DND-41 (cell line): ENCODE data around the gene LSG1.

Experiments used
- ATAC-seq: fragments of 200-7000 bp; cut with Tn5 transposase; 3 replicates; pipeline ENCODE4 v1.9.1; 2021; ENCODE audit warnings: low read depth; ENCODE audit not compliant: insufficient read depth
- DNase-seq: peaks from one replicate; pipeline ENCODE4 v3.0.0-alpha.2; 2020
- H2AFZ ChIP-seq: 2 replicates; pipeline ENCODE4 v1.6.0; 2012; ENCODE audit warnings: low read depth, low read length
- H3K27ac ChIP-seq: 2 replicates; pipeline ENCODE4 v1.5.1; 2012; ENCODE audit warnings: low read length, inconsistent platforms
- H3K27me3 ChIP-seq: fragments of 200-600 bp; sonication (generic); 2 replicates; pipeline ENCODE4 v1.6.0; 2012; ENCODE audit warnings: low read length, mild to moderate bottlenecking, inconsistent platforms; ENCODE audit not compliant: insufficient read depth, poor library complexity
- H3K36me3 ChIP-seq: 2 replicates; pipeline ENCODE4 v1.5.1; 2012; ENCODE audit warnings: low read length, inconsistent platforms; ENCODE audit not compliant: insufficient read depth
- H3K4me1 ChIP-seq: 2 replicates; pipeline ENCODE4 v1.5.1; 2012; ENCODE audit warnings: mild to moderate bottlenecking, low read length; ENCODE audit not compliant: insufficient read depth
- H3K4me2 ChIP-seq: 2 replicates; pipeline ENCODE4 v1.6.0; 2012; ENCODE audit warnings: mild to moderate bottlenecking, moderate library complexity, low read length, inconsistent platforms; ENCODE audit not compliant: insufficient read depth
- H3K4me3 ChIP-seq, 2 experiments: fragments of 200-600 bp in 1 of 2; shearing (Covaris generic) in 1 of 2; 2 replicates each; pipeline ENCODE4 v1.5.1; 2012 to 2016; ENCODE audit warnings: inconsistent platforms in 2 of 2, low read length in 2 of 2, mild to moderate bottlenecking in 2 of 2, low read depth in 1 of 2, moderate library complexity in 1 of 2
- H3K79me2 ChIP-seq: 2 replicates; pipeline ENCODE4 v1.6.0; 2012; ENCODE audit warnings: low read length, inconsistent platforms; ENCODE audit not compliant: insufficient read depth
- H3K9ac ChIP-seq: 2 replicates; pipeline ENCODE4 v1.6.0; 2012; ENCODE audit warnings: low read depth, mild to moderate bottlenecking, inconsistent platforms, low read length, moderate library complexity
- H3K9me3 ChIP-seq: 2 replicates; pipeline ENCODE4 v1.5.1; 2012; ENCODE audit warnings: low read length, moderate library complexity, mild to moderate bottlenecking, inconsistent platforms; ENCODE audit not compliant: insufficient read depth, severe bottlenecking
- H4K20me1 ChIP-seq: 2 replicates; pipeline ENCODE4 v1.6.0; 2012; ENCODE audit warnings: low read length; ENCODE audit not compliant: insufficient read depth
- EZH2 ChIP-seq: IDR thresholded peaks from 3 replicates; pipeline ENCODE4 v1.6.1; 2012; ENCODE audit warnings: borderline replicate concordance, low read depth, mild to moderate bottlenecking, moderate library complexity, low read length, inconsistent platforms; ENCODE audit not compliant: severe bottlenecking
- TF ChIP-seq, protein P1 (sequence below): IDR thresholded peaks from 2 replicates; pipeline ENCODE4 v1.5.1; 2012; ENCODE audit warnings: borderline replicate concordance, low read length, moderate library complexity, mild to moderate bottlenecking; ENCODE audit not compliant: poor library complexity, severe bottlenecking; ENCODE audit errors: extremely low read depth

The LSG1 gene

DNA sequence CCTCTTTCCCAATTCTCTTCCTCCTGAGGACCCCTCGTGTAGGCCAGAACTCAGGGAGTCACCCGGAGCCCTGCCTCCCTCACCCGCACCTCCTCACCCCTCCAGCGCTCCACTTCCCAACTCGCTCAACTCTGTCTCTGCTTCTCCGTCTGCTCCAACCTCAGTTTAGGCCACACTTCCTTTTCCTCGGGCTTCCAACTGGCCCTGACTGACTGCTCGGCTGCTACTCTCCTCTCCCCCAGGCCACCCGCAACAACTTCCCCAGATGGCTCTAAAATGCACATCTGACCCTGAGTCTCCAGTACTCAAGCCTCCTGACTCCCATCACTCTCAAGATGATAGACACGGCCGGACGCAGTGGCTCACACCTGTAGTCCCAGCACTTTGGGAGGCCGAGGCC is 62.4 kb downstream of the LSG1 start:
- TF ChIP-seq, protein P1, sequence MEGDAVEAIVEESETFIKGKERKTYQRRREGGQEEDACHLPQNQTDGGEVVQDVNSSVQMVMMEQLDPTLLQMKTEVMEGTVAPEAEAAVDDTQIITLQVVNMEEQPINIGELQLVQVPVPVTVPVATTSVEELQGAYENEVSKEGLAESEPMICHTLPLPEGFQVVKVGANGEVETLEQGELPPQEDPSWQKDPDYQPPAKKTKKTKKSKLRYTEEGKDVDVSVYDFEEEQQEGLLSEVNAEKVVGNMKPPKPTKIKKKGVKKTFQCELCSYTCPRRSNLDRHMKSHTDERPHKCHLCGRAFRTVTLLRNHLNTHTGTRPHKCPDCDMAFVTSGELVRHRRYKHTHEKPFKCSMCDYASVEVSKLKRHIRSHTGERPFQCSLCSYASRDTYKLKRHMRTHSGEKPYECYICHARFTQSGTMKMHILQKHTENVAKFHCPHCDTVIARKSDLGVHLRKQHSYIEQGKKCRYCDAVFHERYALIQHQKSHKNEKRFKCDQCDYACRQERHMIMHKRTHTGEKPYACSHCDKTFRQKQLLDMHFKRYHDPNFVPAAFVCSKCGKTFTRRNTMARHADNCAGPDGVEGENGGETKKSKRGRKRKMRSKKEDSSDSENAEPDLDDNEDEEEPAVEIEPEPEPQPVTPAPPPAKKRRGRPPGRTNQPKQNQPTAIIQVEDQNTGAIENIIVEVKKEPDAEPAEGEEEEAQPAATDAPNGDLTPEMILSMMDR, result no peak
- peak; percentile 21; the same call in 1 of the 3 replicates for ATAC-seq
- peaks cover 24% of the 10 kb centered on the region for H3K36me3 ChIP-seq
- no peak overlapping the region for H3K27ac ChIP-seq
- H3K9ac ChIP-seq, result no peak overlapping the region
- H3K79me2 ChIP-seq, result no peaks in the 10 kb centered on the region
- H3K4me3 ChIP-seq, result no peak overlapping the region
- no peaks in the 10 kb centered on the region for H3K27me3 ChIP-seq
- H3K4me2 ChIP-seq, result no peak overlapping the region
- no peaks in the 10 kb centered on the region for H3K9me3 ChIP-seq
- no peak for DNase-seq
- no peaks in the 10 kb centered on the region for H4K20me1 ChIP-seq
- H3K4me1 ChIP-seq, result no peaks in the 10 kb centered on the region
- no peak overlapping the region for H2AFZ ChIP-seq

DNA sequence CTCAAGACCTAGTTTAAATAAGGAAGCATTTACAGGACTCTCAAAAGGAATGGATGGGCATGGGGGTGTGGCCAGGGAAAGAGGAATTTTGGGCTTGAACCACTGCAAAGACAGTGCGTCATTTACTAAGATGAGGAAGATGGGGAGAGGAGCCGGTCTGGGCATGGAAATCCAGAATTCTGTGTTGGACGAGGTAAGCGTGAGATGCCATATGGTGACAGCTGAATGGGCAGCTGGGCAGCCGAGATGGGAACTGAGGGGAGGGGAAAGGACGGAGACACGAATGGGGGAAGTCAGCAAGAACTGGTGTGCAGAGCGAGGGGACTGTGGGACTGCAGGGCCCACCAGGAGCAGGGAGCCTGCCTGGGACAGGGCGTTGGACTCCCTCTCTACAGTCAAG is 63.0 kb downstream of the LSG1 start:
- Histone ChIP-seq H2AFZ (no peak overlapping the region), H3K4me3 (no peak overlapping the region), H3K9ac (no peak overlapping the region), H3K9me3 (no peaks in the 10 kb centered on the region), H3K4me2 (no peak overlapping the region), H3K4me1 (no peaks in the 10 kb centered on the region), H3K36me3 (peaks cover 24% of the 10 kb centered on the region), H3K79me2 (no peaks in the 10 kb centered on the region), H3K27ac (no peak overlapping the region), H4K20me1 (no peaks in the 10 kb centered on the region), H3K27me3 (no peaks in the 10 kb centered on the region)
- no peak for TF ChIP-seq EZH2
- TF ChIP-seq, protein P1, result no peak
- ATAC-seq, result no peak
- DNase-seq, result no peak

DNA sequence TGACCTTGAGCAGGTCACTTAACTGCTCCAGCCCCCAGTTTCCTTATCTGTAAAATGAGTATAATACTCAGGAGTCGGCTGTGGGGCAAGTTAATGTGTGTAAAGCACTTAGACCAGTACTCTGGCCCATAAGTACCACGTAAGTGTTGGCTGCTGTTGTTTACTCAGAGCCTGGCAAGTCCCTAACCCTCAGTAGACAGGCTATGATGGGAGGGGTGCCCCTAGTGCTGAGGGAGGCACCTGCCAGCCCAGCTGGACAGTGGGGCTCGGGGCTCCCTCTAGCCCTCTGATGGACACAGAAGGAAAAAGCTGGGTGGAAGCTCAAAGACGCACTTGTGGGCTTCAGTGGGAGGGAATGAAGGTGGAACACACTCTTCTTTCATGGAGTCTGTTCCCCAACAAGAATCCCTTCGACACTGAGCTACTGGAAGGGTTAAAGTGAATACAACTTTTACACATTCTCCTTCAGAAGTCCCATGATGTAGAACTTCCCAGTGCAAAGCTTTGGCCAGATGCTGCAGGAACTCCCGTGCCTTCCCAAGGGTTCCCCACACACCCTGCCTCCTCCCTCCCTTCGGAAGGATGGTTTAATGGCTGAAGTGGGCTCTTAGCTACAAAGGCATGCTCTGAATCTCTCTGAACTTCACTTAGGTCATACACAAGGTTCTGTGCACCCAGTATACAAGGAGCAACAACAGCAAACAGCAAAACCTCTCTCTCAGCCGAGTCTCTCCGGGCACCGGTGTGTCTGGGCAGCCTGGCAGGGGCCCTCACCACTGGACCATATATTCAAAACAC is 64.2 kb downstream of the LSG1 start:
- TF ChIP-seq, protein P1, result no peak
- TF ChIP-seq EZH2, result no peak
- ATAC-seq, result no peak
- no peak overlapping the region for H2AFZ ChIP-seq

DNA sequence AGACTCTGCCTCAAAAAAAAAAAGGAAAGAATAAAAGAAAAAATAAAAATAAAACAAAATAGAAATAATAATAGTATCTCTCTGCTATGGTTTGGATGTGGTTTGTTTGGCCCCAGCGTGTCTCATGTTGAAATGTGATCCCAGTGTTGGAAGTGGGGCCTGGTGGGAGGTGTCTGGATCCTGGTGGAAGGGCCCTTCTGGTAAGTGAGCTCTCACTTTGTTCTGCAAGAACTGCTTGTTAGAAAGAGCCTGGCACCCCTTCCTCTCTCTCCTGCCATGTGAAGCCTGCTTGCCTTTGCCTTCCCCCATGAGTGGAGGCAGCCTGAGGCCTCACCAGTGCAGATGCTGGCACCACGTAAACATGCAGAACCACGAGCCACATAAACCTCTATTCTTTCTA is 65.0 kb downstream of the LSG1 start:
- no peak overlapping the region for H3K4me3 ChIP-seq
- no peaks in the 10 kb centered on the region for H4K20me1 ChIP-seq
- H3K9me3 ChIP-seq, result no peaks in the 10 kb centered on the region
- no peaks in the 10 kb centered on the region for H3K4me1 ChIP-seq
- no peak overlapping the region for H3K4me2 ChIP-seq
- no peak overlapping the region for H3K9ac ChIP-seq
- H3K79me2 ChIP-seq, result no peaks in the 10 kb centered on the region
- DNase-seq (no peak), ATAC-seq (no peak)
- H3K27ac ChIP-seq, result no peak overlapping the region
- peaks cover 34% of the 10 kb centered on the region for H3K36me3 ChIP-seq
- H3K27me3 ChIP-seq, result no peaks in the 10 kb centered on the region
- H2AFZ ChIP-seq, result no peak overlapping the region
- TF ChIP-seq, protein P1, result no peak
- no peak for TF ChIP-seq EZH2

More for the DNA sequence above, 64.2 kb downstream of the LSG1 start:
- DNase-seq, result no peak
- Histone ChIP-seq H3K9me3 (no peaks in the 10 kb centered on the region), H4K20me1 (no peaks in the 10 kb centered on the region), H3K4me2 (no peak overlapping the region), H3K27me3 (no peaks in the 10 kb centered on the region), H3K79me2 (no peaks in the 10 kb centered on the region), H3K9ac (no peak overlapping the region), H3K4me1 (no peaks in the 10 kb centered on the region), H3K36me3 (peaks cover 28% of the 10 kb centered on the region), H3K27ac (no peak overlapping the region), H3K4me3 (no peak overlapping the region)
